ENCODE results near the gene TMEM132E. TPM values are rescaled to one million over a fixed set of nuclear protein-coding genes. Genes with fewer than 3 reads are reported as not detected.

The TMEM132E gene
- total and polyA plus RNA-seq, 2 experiments from 2014 or later = 0.16 to 0.45 TPM

- ATAC-seq (peak; percentile 59), DNase-seq (ENCODE audit: low spot score) (peak; percentile 75)
- no peaks in the 10 kb centered on the region; the same call in 1 of the 2 replicates for H3K4me1 ChIP-seq (ENCODE audit: insufficient read depth)
- Mint-ChIP-seq H3K9me3 (no peaks in the 10 kb centered on the region; the same call in 2 of the 3 replicates), H3K36me3 (ENCODE audit: low read depth) (no peaks in the 10 kb centered on the region), H3K27me3 (ENCODE audit: insufficient read depth, low read depth, poor library complexity) (peaks cover 15% of the 10 kb centered on the region), H3K4me3 (no peak overlapping the region), H3K4me1 (peaks cover 11% of the 10 kb centered on the region), H3K27ac (no peak overlapping the region)
- no peaks in the 10 kb centered on the region for H3F3A ChIP-seq (replicated peaks; ENCODE audit: low read depth)
- no peaks in the 10 kb centered on the region for H3K79me2 ChIP-seq (replicated peaks; ENCODE audit: insufficient read depth)
- no peak overlapping the region for H2AFZ ChIP-seq
- no peaks in the 10 kb centered on the region for H3K9me2 ChIP-seq (ENCODE audit: insufficient read depth)
- TF ChIP-seq CREB1 (CRISPR knock-in tag; IDR thresholded peaks at IDR 0.05; ENCODE audit: low read depth) (no peak), CTCF (conservative IDR thresholded peaks at IDR 0.05; ENCODE audit: low read depth in 2 of 2) (no peak), JUNB (IDR thresholded peaks at IDR 0.05; ENCODE audit: unreplicated experiment) (no peak), EZH2 (IDR thresholded peaks at IDR 0.05; ENCODE audit: low read depth, unreplicated experiment) (no peak), ETS1 (IDR thresholded peaks at IDR 0.05) (no peak), POLR2AphosphoS5 (IDR thresholded peaks at IDR 0.05; ENCODE audit: low read depth) (no peak), ZNF331 (CRISPR knock-in tag; IDR thresholded peaks at IDR 0.05; ENCODE audit: low read depth) (no peak), ZNF114 (CRISPR knock-in tag; IDR thresholded peaks at IDR 0.05) (no peak), REST (IDR thresholded peaks at IDR 0.05; ENCODE audit: unreplicated experiment) (no peak), NANOG (IDR thresholded peaks at IDR 0.05; ENCODE audit: borderline replicate concordance) (no peak), STAT1 (IDR thresholded peaks at IDR 0.05; ENCODE audit: unreplicated experiment) (no peak)
- H3K4me3 ChIP-seq = no peak overlapping the region
- no peaks in the 10 kb centered on the region for H3K36me3 ChIP-seq (ENCODE audit: insufficient read depth)
- no peak overlapping the region for H3K4me2 ChIP-seq
- H3K27ac ChIP-seq (ENCODE audit: low read depth) = no peak overlapping the region
- H4K20me1 ChIP-seq (replicated peaks; ENCODE audit: insufficient read depth) = no peaks in the 10 kb centered on the region
- H3K27me3 ChIP-seq (ENCODE audit: insufficient read depth) = no peaks in the 10 kb centered on the region
These were observed 54.0 kb downstream of the TMEM132E start for GRCh38 chr17:34633351-34633750.
